ENCODE measurements around the gene LPAR1.

DNA sequence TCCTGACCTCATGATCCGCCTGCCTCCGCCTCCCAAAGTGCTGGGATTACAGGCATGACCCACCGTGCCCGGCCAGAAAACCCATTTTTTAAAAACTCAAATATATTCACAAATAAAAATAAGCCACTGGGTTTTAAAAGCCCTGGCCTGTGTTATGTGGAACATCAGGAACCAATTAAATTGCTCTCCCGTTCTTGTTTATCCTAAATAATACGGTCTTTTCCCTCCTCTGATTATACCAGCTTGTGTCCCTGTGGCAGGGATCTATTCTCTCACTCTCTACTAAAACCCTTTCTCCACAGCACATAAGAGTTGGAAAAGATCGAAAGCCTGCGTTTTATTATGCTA lies 30.1 kb upstream of the LPAR1 start:
- TF ChIP-seq, protein P1, sequence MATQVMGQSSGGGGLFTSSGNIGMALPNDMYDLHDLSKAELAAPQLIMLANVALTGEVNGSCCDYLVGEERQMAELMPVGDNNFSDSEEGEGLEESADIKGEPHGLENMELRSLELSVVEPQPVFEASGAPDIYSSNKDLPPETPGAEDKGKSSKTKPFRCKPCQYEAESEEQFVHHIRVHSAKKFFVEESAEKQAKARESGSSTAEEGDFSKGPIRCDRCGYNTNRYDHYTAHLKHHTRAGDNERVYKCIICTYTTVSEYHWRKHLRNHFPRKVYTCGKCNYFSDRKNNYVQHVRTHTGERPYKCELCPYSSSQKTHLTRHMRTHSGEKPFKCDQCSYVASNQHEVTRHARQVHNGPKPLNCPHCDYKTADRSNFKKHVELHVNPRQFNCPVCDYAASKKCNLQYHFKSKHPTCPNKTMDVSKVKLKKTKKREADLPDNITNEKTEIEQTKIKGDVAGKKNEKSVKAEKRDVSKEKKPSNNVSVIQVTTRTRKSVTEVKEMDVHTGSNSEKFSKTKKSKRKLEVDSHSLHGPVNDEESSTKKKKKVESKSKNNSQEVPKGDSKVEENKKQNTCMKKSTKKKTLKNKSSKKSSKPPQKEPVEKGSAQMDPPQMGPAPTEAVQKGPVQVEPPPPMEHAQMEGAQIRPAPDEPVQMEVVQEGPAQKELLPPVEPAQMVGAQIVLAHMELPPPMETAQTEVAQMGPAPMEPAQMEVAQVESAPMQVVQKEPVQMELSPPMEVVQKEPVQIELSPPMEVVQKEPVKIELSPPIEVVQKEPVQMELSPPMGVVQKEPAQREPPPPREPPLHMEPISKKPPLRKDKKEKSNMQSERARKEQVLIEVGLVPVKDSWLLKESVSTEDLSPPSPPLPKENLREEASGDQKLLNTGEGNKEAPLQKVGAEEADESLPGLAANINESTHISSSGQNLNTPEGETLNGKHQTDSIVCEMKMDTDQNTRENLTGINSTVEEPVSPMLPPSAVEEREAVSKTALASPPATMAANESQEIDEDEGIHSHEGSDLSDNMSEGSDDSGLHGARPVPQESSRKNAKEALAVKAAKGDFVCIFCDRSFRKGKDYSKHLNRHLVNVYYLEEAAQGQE (IDR thresholded peaks at IDR 0.05; ENCODE audit: insufficient read depth in 1 of 2, low read depth in 2 of 2, low read length in 1 of 2) = no peak
- TF ChIP-seq POLR2AphosphoS5 (IDR thresholded peaks at IDR 0.05; ENCODE audit: low read depth, low read length) = no peak
- TF ChIP-seq TCF7L2 (IDR thresholded peaks at IDR 0.05; ENCODE audit: low read depth, low read length) = no peak
- TF ChIP-seq, protein P2, sequence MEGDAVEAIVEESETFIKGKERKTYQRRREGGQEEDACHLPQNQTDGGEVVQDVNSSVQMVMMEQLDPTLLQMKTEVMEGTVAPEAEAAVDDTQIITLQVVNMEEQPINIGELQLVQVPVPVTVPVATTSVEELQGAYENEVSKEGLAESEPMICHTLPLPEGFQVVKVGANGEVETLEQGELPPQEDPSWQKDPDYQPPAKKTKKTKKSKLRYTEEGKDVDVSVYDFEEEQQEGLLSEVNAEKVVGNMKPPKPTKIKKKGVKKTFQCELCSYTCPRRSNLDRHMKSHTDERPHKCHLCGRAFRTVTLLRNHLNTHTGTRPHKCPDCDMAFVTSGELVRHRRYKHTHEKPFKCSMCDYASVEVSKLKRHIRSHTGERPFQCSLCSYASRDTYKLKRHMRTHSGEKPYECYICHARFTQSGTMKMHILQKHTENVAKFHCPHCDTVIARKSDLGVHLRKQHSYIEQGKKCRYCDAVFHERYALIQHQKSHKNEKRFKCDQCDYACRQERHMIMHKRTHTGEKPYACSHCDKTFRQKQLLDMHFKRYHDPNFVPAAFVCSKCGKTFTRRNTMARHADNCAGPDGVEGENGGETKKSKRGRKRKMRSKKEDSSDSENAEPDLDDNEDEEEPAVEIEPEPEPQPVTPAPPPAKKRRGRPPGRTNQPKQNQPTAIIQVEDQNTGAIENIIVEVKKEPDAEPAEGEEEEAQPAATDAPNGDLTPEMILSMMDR (IDR thresholded peaks at IDR 0.05) = no peak
- no peak for TF ChIP-seq SIN3A (IDR thresholded peaks at IDR 0.05; ENCODE audit: borderline replicate concordance, insufficient read depth, low read depth, low read length)

Data from Panc1 (cell line).